Measurements from ENCODE around the gene CYBB. TPM values are rescaled to one million over a fixed set of nuclear protein-coding genes. Genes with fewer than 3 reads are reported as not detected.

The CYBB gene
- not detected in 2 replicates for total RNA-seq

DNA sequence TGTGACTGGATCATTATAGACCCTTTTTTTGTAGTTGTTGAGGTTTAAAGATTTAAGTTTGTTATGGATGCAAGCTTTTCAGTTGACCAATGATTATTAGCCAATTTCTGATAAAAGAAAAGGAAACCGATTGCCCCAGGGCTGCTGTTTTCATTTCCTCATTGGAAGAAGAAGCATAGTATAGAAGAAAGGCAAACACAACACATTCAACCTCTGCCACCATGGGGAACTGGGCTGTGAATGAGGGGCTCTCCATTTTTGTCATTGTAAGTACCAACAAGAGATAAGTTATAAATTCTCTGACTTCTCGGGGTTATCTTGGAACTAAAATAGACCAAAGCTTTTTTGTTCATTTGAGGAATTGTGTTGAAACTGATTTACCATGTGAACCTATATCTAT lies at the start of gene CYBB:
CYBB (plus strand) TSS at position 203 of the 400 bp plus-strand sequence; CDS start at position 222, 19 bp downstream.

DNA sequence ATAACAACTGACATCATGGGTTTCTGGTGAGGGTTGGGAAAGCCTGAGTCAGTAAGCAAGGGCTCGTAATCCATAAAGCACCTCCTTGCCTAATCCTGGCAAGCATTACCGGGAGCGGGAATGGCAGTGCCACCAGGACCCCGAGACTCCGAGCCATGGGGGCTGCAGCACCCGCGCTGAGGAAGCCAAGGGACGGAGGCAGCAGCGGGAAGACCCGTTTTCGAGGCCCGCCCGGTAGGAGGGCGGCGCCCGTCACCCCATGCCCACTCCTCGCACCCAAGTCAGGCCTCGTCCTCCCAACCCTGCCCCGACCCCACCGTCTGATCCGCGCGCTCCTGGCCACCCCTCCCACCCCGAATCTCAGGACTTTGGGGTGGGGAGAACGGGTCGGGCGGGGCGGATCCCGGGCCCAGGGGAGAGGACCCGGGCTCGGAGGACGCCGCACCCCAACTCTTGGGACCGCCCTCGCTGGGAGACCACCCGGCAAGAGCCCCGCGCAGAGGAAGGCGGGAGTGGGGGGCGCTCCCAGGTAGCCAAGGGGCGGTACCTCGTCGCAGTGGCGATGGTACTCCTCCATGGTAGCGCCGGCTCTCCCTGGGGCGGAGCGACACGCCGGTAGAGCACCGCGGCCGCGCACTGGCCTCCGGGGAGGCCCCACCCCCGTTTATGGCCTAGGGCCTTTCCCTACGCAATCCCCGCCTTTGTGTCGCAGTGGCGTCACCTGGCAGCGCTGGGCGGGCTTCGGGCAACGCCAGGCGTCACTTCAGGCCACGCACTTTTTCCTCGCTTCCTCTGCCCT lies 67.3 kb downstream of the CYBB start, which contains the start of gene DYNLT3:
DYNLT3 (minus strand) TSS at position 638 of the 799 bp plus-strand sequence; CDS start at position 577, 61 bp downstream.

Other genes starting within 250 kb of the CYBB start
- 0.84 and 3.5 TPM in 2 replicates for gene LANCL3, start 208.4 kb upstream of the CYBB start, total RNA-seq
- gene XK, start 94.3 kb upstream of the CYBB start, total RNA-seq = under 0.01 and 0.07 TPM in 2 replicates
- 34.3 and 38.7 TPM in 2 replicates for gene DYNLT3, start 67.5 kb downstream of the CYBB start, total RNA-seq
- 0.05 and 0.13 TPM in 2 replicates for gene SYTL5, start 226.5 kb downstream of the CYBB start, total RNA-seq